ENCODE results near the gene BANF2.

BANF2 gene

DNA sequence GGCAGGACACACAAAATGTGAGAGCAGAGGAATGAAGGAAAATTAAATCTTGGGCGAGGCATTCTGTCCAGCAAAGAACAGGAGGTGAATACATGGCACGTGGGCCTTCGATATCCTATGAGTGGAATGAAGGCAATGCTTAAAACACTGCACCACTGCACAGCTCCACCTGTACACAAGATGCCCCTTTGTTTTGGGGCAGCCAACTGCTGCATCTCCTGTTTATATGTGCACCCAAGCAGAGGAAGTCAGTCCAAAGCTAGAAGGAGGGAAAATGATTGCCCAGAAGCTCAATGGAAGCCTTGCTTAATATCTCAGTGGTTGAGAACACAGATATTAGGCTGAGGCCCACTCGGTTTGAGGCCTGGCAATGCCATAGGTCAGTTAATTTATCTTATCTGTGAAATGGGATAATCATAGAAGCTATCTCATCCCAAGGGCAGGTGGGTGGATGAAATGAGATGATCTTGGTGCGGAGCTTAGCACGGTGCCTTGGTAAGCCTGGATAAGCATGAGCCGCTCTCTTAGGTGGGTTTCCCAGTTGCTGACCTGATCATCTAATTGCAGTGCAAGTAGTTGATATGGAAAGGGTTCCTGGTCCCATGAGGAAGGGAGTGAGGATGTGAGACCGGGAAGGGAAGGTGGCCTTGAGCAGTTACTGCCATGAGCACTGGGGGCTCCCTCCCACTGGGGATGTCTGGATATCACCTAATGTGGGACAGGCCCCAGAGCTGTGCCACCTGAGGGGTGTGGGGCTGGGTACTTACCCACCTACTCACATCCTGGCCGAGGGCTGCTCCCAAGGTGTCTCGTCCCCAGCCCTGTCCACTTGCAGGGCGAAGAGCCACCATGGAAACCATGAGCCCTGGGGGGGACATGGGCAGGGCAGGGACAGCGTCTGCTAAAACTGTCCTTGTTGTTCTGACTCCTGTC is 9.9 kb downstream of the BANF2 start:
- H3K36me3 ChIP-seq (ENCODE audit: control insufficient read depth in 1 of 2, insufficient read depth in 2 of 2, low read length in 2 of 2): no peaks in the 10 kb centered on the region
- H3K9me3 ChIP-seq (ENCODE audit: control insufficient read depth in 1 of 2, low read length in 2 of 2): no peaks in the 10 kb centered on the region

DNA sequence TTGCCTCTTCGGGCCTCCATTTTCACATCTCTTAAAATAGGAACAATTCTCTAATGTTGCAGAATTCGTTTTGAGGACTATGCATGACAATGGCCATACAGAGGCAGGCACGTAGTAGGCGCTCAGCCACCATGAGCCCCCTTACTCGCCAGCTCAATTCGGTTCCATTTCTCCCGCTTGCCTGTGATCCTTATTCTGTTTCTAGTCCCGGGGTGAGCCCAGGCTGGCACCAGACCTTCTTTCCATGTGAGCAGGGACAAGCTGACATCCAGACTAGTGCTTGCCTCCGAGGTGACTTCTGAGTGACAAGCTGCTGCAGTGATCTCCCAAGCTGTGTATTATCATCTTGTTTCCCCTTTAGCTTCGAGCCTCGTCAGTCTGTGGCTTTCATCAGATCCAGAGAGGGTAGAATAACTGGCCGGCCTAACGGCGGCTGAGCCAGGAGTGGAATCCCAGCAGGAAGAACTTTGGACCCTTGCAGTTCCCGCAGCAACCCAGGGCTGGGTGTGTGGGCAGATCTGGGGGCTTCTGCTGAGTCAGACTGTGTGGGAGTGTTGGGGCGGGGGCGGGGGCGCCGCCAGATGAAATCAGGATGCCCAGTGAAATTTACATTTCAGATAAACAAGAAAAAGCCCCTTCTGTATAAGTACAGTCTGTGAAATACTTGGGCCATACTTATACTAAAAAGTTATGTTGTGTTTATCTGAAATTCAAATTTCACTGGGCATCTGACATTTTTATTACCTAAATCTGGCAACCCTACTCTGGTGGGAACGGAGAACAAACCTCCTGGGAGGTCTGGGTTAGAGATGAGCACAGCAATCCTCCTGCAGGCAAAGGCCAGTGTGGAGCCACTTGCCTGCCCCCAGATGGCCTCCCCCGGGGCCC is 10.9 kb downstream of the BANF2 start:
- H3K4me1 ChIP-seq (ENCODE audit: control insufficient read depth in 1 of 2, insufficient read depth in 2 of 2, low read length in 2 of 2): peaks cover 28 to 43% of the 10 kb centered on the region in 2 donors
- no peaks in the 10 kb centered on the region for H3K27me3 ChIP-seq (ENCODE audit: control insufficient read depth in 1 of 2, insufficient read depth in 2 of 2, low read length in 2 of 2)
- no peaks in the 10 kb centered on the region for H3K36me3 ChIP-seq (ENCODE audit: control insufficient read depth in 1 of 2, insufficient read depth in 2 of 2, low read length in 2 of 2)
- H3K9ac ChIP-seq (ENCODE audit: low read depth in 1 of 2, low read length in 2 of 2): no peak overlapping the region
- H3K9me3 ChIP-seq (ENCODE audit: control insufficient read depth in 1 of 2, low read length in 2 of 2): no peaks in the 10 kb centered on the region
- no peak overlapping the region for H3K27ac ChIP-seq (ENCODE audit: low read depth, low read length)
- H3K4me3 ChIP-seq (ENCODE audit: low read depth in 1 of 2, low read length in 2 of 2): peak overlapping the region in 1 of 2 donors; percentile 7

More for the DNA sequence above, 9.9 kb downstream of the BANF2 start:
- Histone ChIP-seq H3K4me3 (ENCODE audit: low read depth in 1 of 2, low read length in 2 of 2) (peak overlapping the region in 1 of 2 donors; percentile 7), H3K27me3 (ENCODE audit: control insufficient read depth in 1 of 2, insufficient read depth in 2 of 2, low read length in 2 of 2) (no peaks in the 10 kb centered on the region), H3K27ac (ENCODE audit: low read depth, low read length) (no peak overlapping the region), H3K9ac (ENCODE audit: low read depth in 1 of 2, low read length in 2 of 2) (no peak overlapping the region), H3K4me1 (ENCODE audit: control insufficient read depth in 1 of 2, insufficient read depth in 2 of 2, low read length in 2 of 2) (peaks cover 28 to 43% of the 10 kb centered on the region in 2 donors)

DNA sequence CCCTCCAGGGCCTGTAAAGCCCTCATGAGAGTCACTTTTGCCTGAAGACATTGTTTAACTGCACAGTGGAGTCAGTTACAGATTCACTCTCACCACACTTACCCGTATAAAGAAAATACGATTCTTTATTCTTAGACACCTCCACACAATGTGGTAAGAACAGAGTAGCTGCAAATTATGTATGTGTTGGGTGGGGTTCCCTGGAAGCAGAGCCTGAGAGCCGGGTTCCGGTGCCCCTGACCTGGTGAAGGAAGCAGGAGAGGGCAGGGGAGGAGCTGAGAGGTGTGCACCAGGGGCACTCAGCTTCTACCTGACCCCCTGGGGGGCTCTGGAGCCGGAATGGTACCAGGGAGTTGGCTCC is 11.5 kb downstream of the BANF2 start:
- H3K36me3 ChIP-seq (ENCODE audit: control insufficient read depth in 1 of 2, insufficient read depth in 2 of 2, low read length in 2 of 2): no peaks in the 10 kb centered on the region
- no peaks in the 10 kb centered on the region for H3K27me3 ChIP-seq (ENCODE audit: control insufficient read depth in 1 of 2, insufficient read depth in 2 of 2, low read length in 2 of 2)
- H3K4me3 ChIP-seq (ENCODE audit: low read depth in 1 of 2, low read length in 2 of 2): no peak overlapping the region
- no peak overlapping the region for H3K9ac ChIP-seq (ENCODE audit: low read depth in 1 of 2, low read length in 2 of 2)
- no peaks in the 10 kb centered on the region for H3K9me3 ChIP-seq (ENCODE audit: control insufficient read depth in 1 of 2, low read length in 2 of 2)
- no peak overlapping the region for H3K27ac ChIP-seq (ENCODE audit: low read depth, low read length)
- peaks cover 27 to 43% of the 10 kb centered on the region in 2 donors for H3K4me1 ChIP-seq (ENCODE audit: control insufficient read depth in 1 of 2, insufficient read depth in 2 of 2, low read length in 2 of 2)

DNA sequence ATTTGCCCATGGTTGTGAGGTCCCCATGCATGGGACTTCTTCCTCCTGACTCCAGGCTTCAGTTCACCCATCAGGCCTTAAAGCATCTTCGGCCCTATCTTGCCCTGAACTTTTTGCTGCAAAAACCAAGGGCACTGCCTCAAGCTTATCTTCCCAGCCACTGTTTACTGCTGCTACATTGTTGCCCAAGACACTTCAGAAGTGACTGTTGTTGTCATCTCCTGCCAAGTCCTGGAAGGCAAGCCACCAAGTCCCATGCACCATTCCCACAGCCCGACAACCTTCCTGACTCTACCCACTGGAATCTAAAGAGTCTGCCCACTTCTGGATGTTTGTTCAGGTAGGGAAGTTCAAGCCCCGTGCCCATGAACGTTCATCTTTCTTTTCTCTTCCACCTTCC is 12.4 kb downstream of the BANF2 start:
- Histone ChIP-seq H3K27ac (ENCODE audit: low read depth, low read length) (no peak overlapping the region), H3K9me3 (ENCODE audit: control insufficient read depth in 1 of 2, low read length in 2 of 2) (no peaks in the 10 kb centered on the region), H3K36me3 (ENCODE audit: control insufficient read depth in 1 of 2, insufficient read depth in 2 of 2, low read length in 2 of 2) (no peaks in the 10 kb centered on the region), H3K4me3 (ENCODE audit: low read depth in 1 of 2, low read length in 2 of 2) (no peak overlapping the region), H3K27me3 (ENCODE audit: control insufficient read depth in 1 of 2, insufficient read depth in 2 of 2, low read length in 2 of 2) (no peaks in the 10 kb centered on the region), H3K4me1 (ENCODE audit: control insufficient read depth in 1 of 2, insufficient read depth in 2 of 2, low read length in 2 of 2) (peaks cover 22 to 43% of the 10 kb centered on the region in 2 donors), H3K9ac (ENCODE audit: low read depth in 1 of 2, low read length in 2 of 2) (no peak overlapping the region)

DNA sequence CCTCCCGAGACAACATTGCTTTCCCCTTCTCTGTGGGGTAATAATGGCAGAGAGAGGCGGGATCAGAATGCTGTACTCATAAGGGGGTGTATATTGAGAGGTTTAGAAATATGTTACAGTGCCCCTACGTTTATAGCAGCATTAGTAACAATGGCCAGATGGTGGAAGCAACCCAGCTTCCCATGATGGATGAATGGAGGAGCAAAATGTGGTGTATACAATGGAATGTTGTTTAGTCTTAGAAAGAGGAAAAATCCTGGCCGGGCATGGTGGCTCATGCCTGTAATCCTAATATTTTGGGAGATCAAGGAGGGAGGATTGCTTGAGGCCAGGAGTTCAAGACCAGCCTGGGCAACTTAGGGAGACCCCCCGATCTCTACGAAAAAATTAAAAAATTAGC is 12.9 kb downstream of the BANF2 start:
- Histone ChIP-seq H3K36me3 (ENCODE audit: control insufficient read depth in 1 of 2, insufficient read depth in 2 of 2, low read length in 2 of 2) (no peaks in the 10 kb centered on the region), H3K4me3 (ENCODE audit: low read depth in 1 of 2, low read length in 2 of 2) (no peak overlapping the region), H3K27ac (ENCODE audit: low read depth, low read length) (no peak overlapping the region), H3K27me3 (ENCODE audit: control insufficient read depth in 1 of 2, insufficient read depth in 2 of 2, low read length in 2 of 2) (no peaks in the 10 kb centered on the region), H3K4me1 (ENCODE audit: control insufficient read depth in 1 of 2, insufficient read depth in 2 of 2, low read length in 2 of 2) (peaks cover 22 to 43% of the 10 kb centered on the region in 2 donors), H3K9me3 (ENCODE audit: control insufficient read depth in 1 of 2, low read length in 2 of 2) (no peaks in the 10 kb centered on the region), H3K9ac (ENCODE audit: low read depth in 1 of 2, low read length in 2 of 2) (no peak overlapping the region)

DNA sequence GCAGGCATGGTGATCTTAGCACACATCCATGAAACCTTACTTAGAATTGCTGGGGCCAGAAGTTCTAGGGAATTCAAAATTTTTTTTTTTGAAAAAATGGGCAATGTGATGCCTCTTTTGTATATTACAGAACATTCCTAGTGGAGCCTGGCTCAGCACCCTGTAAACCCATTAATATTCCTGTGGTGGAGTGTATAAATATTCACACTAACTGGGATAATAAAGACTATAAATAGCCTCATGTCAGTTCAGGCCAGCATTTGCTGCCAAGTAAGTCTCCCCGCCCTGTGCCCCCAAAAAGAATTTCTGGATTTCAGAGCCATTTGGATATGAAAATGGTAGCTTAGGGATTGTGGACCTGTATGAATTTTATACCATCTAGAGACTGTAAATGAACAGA is 14.8 kb downstream of the BANF2 start:
- H3K4me1 ChIP-seq (ENCODE audit: control insufficient read depth in 1 of 2, insufficient read depth in 2 of 2, low read length in 2 of 2): peaks cover 17 to 27% of the 10 kb centered on the region in 2 donors
- H3K27me3 ChIP-seq (ENCODE audit: control insufficient read depth in 1 of 2, insufficient read depth in 2 of 2, low read length in 2 of 2): no peaks in the 10 kb centered on the region
- H3K36me3 ChIP-seq (ENCODE audit: control insufficient read depth in 1 of 2, insufficient read depth in 2 of 2, low read length in 2 of 2): no peaks in the 10 kb centered on the region
- H3K27ac ChIP-seq (ENCODE audit: low read depth, low read length): no peak overlapping the region
- H3K9ac ChIP-seq (ENCODE audit: low read depth in 1 of 2, low read length in 2 of 2): no peak overlapping the region
- H3K4me3 ChIP-seq (ENCODE audit: low read depth in 1 of 2, low read length in 2 of 2): no peak overlapping the region
- no peaks in the 10 kb centered on the region for H3K9me3 ChIP-seq (ENCODE audit: control insufficient read depth in 1 of 2, low read length in 2 of 2)

DNA sequence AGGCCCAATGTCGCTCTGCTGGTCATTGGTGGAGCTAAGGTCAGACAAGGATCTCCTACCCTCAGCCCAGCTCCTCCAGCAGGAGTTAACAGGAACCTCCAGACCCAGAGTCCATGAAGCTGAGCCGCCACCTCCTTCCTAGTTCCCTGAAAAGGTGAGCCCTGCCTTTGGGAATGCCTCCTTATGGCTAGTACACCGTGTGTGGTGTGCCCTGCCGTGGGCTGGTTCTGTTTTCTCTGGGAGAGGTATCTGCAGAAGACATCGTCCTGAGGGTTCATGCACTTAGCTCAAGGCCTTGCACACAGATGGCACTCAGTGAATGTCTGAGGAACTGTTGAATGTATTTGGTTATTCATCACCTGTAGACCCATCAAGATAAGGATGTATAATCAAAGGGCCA is 15.3 kb downstream of the BANF2 start:
- Histone ChIP-seq H3K27me3 (ENCODE audit: control insufficient read depth in 1 of 2, insufficient read depth in 2 of 2, low read length in 2 of 2) (no peaks in the 10 kb centered on the region), H3K27ac (ENCODE audit: low read depth, low read length) (no peak overlapping the region), H3K9me3 (ENCODE audit: control insufficient read depth in 1 of 2, low read length in 2 of 2) (no peaks in the 10 kb centered on the region)

DNA sequence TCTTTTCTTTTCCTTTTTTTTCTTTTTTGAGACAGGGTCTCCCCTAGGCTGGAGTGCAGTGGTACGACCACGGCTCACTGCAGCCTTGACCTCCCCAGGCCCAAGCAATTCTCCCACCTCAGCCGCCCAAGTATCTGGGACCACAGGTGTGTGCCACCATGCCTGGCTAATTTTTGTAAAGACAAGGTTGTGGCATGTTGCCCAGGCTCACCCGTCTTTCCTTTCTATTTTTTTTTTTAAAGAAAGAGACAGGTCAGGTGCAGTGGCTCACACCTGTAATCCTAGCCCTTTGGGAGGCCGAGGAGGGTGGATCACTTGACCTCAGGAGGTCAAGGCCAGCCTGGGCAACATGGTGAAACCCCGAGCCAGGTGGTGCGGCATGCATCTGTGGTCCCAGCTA is 16.6 kb downstream of the BANF2 start:
- Histone ChIP-seq H3K9ac (ENCODE audit: low read depth in 1 of 2, low read length in 2 of 2) (no peak overlapping the region), H3K9me3 (ENCODE audit: control insufficient read depth in 1 of 2, low read length in 2 of 2) (no peaks in the 10 kb centered on the region), H3K27ac (ENCODE audit: low read depth, low read length) (no peak overlapping the region), H3K4me1 (ENCODE audit: control insufficient read depth in 1 of 2, insufficient read depth in 2 of 2, low read length in 2 of 2) (peaks cover 6 to 10% of the 10 kb centered on the region in 2 donors), H3K36me3 (ENCODE audit: control insufficient read depth in 1 of 2, insufficient read depth in 2 of 2, low read length in 2 of 2) (no peaks in the 10 kb centered on the region), H3K4me3 (ENCODE audit: low read depth in 1 of 2, low read length in 2 of 2) (no peak overlapping the region), H3K27me3 (ENCODE audit: control insufficient read depth in 1 of 2, insufficient read depth in 2 of 2, low read length in 2 of 2) (no peaks in the 10 kb centered on the region)

More for the DNA sequence above, 15.3 kb downstream of the BANF2 start:
- Histone ChIP-seq H3K9ac (ENCODE audit: low read depth in 1 of 2, low read length in 2 of 2) (no peak overlapping the region), H3K36me3 (ENCODE audit: control insufficient read depth in 1 of 2, insufficient read depth in 2 of 2, low read length in 2 of 2) (no peaks in the 10 kb centered on the region), H3K4me1 (ENCODE audit: control insufficient read depth in 1 of 2, insufficient read depth in 2 of 2, low read length in 2 of 2) (peaks cover 13 to 22% of the 10 kb centered on the region in 2 donors), H3K4me3 (ENCODE audit: low read depth in 1 of 2, low read length in 2 of 2) (no peak overlapping the region)

DNA sequence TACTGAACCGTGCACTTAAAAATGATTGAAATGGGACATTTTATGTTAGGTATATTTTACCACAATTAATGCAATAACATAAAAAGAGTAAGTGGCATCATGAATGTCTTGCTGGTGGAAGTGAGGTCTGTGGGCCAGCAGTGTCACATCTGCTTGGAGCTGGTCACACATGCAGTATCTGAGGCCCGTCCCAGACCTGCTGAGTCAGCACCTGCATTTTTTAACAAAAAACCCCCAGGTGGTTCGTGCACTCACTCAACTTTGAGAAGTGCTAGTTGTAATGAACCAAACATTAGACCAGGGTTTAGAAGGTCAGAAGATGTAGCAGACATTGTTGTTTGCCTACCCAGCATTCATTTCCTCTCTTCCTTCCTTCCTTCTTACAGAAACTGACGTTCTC is 21.0 kb downstream of the BANF2 start:
- H3K27me3 ChIP-seq (ENCODE audit: control insufficient read depth in 1 of 2, insufficient read depth in 2 of 2, low read length in 2 of 2): no peaks in the 10 kb centered on the region
- H3K4me1 ChIP-seq (ENCODE audit: control insufficient read depth in 1 of 2, insufficient read depth in 2 of 2, low read length in 2 of 2): peaks cover 8 to 13% of the 10 kb centered on the region in 2 donors
- H3K4me3 ChIP-seq (ENCODE audit: low read depth in 1 of 2, low read length in 2 of 2): no peak overlapping the region
- H3K9me3 ChIP-seq (ENCODE audit: control insufficient read depth in 1 of 2, low read length in 2 of 2): no peaks in the 10 kb centered on the region
- no peaks in the 10 kb centered on the region for H3K36me3 ChIP-seq (ENCODE audit: control insufficient read depth in 1 of 2, insufficient read depth in 2 of 2, low read length in 2 of 2)
- no peak overlapping the region for H3K9ac ChIP-seq (ENCODE audit: low read depth in 1 of 2, low read length in 2 of 2)
- H3K27ac ChIP-seq (ENCODE audit: low read depth, low read length): no peak overlapping the region

Data from duodenal mucosa (tissue), 2 donors.